GM12872 (cell line): ENCODE data around the gene WIPF3.
A peak's percentile ranks its signal among the peaks of the same experiment; 100 is the strongest.

Source experiments
- TF ChIP-seq, protein P1 (sequence below): IDR thresholded peaks from 3 replicates; pipeline ENCODE4 v1.5.1; 2011; ENCODE audit warnings: low read depth, mild to moderate bottlenecking, low read length, moderate library complexity; ENCODE audit not compliant: insufficient read depth

Gene WIPF3, protein sequence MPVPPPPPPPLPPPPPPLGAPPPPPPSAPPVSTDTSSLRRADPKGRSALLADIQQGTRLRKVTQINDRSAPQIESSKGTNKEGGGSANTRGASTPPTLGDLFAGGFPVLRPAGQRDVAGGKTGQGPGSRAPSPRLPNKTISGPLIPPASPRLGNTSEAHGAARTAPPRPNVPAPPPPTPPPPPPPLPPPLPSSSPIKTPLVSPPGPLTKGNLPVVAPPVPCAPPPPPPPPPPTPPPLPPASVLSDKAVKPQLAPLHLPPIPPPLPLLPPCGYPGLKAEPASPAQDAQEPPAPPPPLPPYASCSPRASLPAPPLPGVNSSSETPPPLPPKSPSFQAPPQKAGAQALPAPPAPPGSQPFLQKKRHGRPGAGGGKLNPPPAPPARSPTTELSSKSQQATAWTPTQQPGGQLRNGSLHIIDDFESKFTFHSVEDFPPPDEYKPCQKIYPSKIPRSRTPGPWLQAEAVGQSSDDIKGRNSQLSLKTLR

DNA sequence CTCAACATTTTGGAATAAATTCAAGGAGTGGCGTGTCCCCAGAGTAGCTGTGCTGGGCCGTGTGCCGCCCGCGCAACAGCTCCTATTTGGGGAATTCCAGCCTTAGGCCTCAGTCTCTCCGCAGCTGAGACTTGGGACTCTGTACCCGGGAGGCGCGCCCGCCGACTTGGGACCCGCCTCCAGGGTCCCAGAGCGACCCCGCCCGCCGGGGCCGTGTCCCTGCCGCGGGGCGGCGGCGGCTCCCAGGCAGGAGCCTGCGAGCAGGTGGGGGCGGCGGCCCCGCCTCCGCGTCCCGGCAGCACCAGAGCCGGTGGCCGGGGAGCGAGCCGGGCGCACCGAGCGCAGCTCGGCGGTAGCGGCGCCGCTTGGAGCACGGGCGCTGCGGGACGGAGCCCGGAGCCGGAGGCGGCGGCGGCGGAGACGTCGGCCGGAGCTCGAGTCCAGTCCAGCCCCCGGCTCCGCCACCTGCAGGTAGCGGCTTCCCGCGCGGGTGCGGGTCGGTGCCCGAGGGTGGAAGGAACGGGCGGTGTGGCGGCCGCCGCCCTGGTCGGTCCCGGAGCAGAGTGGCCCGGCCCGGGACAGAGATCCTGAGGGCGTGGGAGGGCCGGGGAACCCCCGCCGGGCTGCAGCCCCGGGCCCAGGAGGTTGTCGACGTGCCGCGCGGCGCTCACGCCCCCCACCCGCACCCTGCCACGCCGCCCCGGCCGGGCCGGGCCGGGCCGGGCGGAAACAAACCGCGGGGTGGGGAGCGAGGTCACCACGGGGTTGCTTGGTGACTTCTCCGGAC lies at the start of gene WIPF3:
Gene WIPF3, plus strand, starts transcription at position 301 of the 787 bp plus-strand sequence. CDS start 28,217 bp downstream, outside the sequence.
- TF ChIP-seq, protein P1, sequence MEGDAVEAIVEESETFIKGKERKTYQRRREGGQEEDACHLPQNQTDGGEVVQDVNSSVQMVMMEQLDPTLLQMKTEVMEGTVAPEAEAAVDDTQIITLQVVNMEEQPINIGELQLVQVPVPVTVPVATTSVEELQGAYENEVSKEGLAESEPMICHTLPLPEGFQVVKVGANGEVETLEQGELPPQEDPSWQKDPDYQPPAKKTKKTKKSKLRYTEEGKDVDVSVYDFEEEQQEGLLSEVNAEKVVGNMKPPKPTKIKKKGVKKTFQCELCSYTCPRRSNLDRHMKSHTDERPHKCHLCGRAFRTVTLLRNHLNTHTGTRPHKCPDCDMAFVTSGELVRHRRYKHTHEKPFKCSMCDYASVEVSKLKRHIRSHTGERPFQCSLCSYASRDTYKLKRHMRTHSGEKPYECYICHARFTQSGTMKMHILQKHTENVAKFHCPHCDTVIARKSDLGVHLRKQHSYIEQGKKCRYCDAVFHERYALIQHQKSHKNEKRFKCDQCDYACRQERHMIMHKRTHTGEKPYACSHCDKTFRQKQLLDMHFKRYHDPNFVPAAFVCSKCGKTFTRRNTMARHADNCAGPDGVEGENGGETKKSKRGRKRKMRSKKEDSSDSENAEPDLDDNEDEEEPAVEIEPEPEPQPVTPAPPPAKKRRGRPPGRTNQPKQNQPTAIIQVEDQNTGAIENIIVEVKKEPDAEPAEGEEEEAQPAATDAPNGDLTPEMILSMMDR: no peak

DNA sequence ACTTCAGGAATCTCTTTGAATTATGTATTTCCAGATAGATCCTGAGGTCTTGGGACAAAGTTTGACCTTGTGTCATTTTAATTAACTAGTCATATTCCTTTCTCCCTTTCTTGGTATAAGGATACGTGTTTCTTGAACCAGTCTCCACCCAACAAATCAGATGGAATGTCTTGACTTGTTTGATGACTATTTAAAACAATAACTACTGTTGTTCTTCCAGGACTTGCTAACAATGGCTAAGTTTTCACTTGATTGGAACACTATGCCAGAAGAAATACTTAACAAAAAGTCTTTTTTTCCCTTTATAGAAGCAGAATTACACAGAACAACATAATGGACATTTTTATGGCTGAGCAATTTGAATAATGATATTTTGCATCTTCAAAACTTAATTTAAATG lies 43.0 kb upstream of the WIPF3 start:
- TF ChIP-seq, protein P1: no peak

DNA sequence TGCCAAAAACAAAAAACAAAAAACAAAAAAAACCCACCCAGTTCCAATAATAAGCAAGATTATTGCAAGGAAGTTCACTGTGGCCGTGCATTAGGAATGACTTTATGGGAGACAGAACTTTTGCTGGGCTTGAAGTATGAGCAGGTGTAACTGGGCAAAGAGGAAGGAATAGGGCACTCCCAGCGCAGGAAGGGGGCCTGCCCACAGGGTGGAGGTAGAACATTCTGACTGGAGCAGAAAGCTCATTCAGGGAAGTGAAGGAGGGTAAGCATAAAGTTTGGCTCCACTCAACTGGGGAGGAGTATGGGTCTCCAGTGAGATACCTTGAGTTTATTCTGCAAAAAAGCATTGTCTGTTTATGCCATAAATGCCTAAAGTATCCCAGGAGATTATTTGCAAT lies 42.1 kb upstream of the WIPF3 start:
- TF ChIP-seq, protein P1: 0 out of 3 replicates have a peak, but pooled peaks have one; percentile 11

DNA sequence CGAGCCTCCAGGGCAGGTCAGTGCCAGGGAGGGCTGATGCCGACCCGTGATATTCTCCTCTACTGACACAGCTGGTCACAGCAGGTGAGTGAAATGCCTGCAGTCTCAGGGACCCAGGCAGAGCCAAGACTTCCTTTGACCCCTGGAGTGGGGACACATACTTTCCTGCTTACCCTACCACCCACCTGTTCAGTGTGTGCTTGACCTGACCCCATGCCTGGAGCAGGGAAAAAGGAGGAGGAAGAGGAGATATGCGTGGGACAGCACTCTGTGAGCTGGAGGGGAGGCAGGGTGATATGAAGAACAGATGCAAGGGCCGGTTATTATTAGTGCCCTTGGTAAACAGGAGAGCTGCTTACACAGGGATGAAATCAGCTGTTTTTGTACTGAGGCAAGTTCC lies 40.8 kb upstream of the WIPF3 start:
- TF ChIP-seq, protein P1: no peak

DNA sequence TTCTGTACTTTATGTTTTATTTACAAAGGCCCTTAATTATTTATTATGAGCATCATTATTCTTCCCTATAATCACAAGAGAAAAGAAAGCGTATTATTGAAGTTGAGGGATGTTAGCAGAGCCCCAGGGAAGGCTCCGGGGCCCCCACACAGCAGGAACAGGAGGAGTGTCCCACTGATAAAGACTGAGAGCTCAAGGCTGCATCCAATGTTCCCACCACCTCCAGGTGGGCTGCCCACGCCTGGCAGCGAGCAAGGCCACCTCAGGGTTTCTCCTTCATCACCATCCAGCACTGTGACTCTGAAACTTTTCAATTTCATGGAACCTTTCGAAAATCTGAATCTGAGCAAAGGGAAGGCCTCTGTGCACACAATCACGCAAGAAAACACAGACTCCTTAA lies 35.9 kb upstream of the WIPF3 start:
- TF ChIP-seq, protein P1: no peak

DNA sequence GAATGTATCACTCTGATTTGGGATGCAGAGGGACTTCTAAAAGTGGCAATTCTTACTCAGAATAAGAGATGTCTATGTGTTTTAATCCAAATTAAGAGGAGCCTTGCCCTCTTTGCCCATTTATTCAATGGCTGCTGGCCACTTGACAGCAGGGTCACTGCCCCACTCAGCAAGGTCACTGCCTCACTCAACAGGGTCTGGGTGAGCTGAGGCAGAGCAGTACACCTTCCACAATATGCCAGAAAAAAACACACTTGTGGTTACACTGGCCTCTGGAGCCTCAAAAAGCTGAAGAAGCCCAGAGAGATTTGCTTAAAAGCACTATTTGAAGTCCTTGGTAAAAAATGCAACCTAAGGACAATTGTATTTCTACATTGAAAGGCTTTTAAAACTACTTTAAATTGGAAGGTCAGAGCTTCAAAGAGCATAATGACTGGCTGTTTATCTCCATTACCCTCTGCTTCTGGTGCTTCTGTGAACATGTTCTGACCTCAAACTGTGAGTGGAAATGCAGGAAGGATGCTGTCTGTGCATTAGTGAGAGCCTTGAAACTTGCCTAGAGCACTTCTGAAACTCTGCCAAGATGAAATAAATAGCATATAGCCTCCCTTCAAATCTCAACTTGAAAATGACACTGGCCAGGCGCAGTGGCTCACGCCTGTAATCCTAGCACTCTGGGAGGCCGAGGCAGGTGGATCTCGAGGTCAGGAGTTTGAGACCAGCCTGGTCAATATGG lies 35.1 kb upstream of the WIPF3 start:
- TF ChIP-seq, protein P1: no peak

DNA sequence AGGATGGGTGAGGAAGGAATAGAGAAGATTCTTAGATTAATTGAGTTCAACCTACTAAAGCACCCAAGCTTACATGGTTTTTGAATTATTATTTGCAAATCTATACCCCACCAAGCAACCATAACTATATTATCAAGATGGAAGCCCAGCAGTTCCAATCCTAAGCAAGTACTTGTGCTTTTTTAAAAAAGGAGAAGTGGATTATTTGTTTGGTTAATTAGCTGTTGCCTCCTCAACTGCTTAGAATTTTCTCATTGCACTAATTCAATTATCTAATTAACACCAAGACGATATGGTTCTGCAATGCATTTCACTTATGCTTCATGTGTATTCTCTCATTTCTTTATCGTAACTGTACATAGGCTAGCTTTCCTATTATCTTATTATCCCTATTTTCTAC lies 27.3 kb upstream of the WIPF3 start:
- TF ChIP-seq, protein P1: no peak
